CD4-positive, alpha-beta T cell treated with Interleukin-6 at 100 ng/mL for 8 hours (primary cell): ENCODE data around the gene PLA2R1.
A peak's percentile ranks its signal among the peaks of the same experiment; 100 is the strongest.

ENCODE experiments used
- DNase-seq: peaks from one replicate; pipeline ENCODE4 v3.0.0-alpha.2; 2020; ENCODE audit warnings: mixed read lengths, low spot score

The PLA2R1 gene

DNA sequence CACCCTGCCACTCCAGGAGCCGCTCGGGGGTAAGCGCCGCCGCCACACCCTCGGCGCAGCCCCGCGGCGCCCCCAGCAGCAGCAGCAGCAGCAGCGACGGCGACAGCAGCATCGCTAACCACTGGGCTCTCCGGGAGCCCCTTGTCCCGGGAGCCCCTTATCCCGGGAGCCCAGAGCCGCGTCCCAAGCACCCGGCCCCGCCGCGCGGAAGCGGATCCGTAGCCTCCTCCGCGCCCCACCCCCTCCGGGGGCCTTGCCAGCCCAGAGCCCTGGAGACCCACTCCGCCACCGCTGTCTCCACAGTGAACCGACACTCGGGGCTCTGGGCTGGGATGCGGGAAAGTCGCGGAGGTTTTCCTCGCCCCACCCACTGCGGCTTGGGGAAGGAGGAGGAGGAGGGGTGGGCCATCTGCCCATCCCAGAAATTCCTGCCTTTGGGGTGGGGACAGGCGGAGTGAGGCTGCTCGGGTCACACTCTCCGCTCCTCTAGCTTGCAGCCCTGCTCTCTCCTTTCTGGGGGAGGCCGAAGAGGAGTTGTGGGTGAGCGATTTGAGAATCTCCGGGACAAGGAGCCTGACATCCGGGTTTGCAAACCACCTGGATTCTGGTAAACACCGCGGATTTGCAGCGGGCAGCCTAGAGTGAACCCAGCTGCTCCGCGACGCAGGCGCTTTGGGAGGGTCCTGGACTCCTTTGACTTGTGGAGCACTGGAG is at the start of gene PLA2R1:
PLA2R1 (minus strand) TSS at position 324 of the 714 bp plus-strand sequence; CDS start at position 112, 212 bp downstream.
- no peak for DNase-seq

DNA sequence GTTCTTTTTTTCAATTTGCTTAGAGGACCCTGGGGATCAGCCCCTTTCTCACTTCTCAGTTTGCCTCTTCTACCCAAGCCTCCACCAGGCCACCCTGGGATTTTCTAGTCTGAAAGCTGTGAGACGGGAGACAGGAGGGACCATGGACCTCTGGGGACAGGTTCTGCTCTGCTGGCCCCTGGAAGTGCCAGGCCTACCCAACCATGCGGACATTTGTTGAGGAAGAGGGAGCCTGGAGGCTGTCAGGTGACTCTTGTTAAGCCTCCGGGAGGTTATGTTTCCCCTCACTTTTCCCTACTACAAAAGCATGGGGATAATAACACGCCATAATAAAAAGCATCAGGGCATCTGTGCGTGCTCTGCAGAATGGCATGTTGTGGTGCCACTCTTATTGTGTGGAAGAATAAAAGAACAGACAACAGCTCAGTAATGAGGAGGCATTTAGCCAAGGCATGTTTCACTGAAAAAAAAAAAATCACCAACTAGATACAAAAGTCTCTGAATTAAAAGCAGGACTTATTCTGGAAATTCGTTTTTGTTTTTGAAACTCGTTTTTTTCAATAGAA is 48.3 kb upstream of the PLA2R1 start:
- DNase-seq: no peak

DNA sequence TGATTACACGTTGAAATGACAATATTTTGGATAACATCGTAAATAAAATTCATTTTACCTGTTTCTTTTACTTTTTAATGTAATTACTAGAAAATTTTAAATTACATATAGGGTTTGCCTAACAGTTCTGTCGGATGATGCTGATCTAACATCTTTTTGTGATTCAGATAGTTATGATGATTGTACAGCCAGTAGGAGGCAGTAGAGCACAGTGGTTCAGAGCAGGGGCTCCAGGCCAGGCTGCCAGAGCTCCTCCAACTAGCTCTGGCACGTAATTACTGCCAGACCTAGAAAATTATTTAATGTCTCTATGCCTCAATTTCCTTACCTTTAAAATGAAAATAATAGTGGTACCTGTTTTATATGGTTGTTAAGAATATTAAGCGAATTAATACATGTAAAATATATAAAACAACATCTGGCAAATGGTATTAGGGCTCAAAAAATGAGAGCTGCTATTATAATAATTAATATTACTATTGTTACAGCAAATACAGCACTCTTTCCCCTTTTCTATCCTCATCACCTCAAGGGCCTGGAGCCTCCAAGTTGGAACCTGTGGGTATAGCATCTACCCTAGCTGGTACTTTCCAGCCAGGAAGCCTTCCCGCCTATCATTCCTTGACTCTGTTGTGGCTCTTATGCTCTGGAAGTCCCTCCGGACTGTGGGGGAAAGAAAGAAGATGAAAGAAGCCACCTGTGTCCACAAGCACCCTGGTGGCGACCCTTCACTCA is 47.7 kb upstream of the PLA2R1 start:
- peak; percentile 50 for DNase-seq

DNA sequence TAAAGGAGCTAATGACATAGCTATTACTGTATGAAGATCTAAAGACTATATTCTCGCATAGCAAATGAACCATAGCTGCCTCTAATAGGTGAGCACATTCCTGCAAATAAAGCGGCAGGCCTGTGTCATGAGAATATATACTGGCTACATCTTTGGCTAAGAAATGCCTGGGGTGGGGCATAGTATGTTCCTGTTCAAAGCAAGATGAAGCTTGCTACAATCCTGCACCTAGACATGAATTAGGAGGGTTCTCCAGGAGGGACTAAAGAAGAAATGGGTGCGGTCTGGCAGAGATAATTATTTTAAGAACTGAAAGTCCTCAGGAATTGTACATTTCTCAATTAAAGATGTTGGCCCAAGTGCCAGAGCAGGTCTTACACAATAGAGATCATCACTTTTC is 46.8 kb upstream of the PLA2R1 start:
- no peak for DNase-seq

- DNase-seq: no peak
Observed at GRCh38 chr2:160108646-160109045, 46.2 kb upstream of the PLA2R1 start.

GRCh38 chr2:160105366-160105765 is 43.0 kb upstream of the PLA2R1 start:
- no peak for DNase-seq

DNA sequence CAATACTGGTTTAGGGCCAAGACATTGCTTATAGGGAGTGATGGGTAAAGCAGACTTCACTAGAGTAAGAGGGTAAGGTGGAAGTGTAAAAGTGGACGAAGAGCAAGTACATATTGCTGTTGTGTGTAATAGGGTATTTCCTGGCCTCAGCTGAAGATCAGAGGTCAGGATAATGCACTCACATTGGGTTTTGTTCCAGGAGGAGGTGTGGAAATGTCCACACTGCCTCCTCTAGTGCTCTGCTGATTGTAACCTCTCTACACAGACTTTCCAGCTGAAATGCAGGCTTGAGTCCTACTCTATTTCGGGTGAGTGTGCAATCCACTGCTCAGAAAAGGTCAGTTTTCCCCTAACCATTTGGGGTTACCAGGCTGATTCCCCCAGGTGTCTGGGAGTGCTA is 41.7 kb upstream of the PLA2R1 start:
- no peak for DNase-seq

GRCh38 chr2:160097326-160097725 is 34.9 kb upstream of the PLA2R1 start:
- DNase-seq: no peak

DNA sequence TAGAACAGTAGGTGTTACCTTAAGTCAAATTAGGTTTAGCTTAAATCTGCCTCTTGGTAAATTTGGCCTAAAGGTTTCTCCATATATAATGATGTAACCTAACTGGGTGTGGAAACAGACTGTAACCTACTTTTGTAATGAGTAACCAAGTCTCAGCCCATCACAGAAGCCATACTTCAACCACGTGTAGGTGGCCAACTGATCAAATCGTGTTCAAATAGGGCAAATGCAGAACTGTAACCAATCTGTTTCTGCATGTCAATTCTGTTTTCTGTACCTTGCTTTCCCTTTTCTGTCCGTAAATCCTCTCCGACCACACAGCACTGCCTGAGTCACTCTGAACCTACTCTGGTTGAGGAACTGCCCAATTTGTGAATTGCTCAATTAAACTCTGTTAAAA is 34.0 kb upstream of the PLA2R1 start:
- DNase-seq: no peak

GRCh38 chr2:160092445-160092844 is 30.0 kb upstream of the PLA2R1 start:
- DNase-seq: no peak

DNA sequence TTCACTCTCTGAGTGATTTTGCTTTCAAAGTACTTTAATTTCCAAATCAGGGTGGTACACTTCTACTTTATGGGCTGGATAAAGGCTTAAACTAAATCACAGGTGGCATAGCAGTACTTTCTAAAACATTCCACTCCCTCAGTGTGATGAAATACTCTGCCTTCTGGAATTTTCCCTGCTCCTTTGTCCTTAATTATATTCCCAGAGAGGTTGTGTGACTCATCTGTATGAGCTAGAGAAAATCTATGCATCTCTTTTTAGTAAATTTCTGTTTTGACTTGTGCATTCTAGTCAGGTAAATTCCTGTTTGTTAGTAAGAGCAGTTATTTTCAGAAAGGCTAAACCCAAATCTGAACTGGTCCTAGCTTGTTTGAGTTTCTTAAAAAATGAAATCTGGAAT is 29.0 kb upstream of the PLA2R1 start:
- no peak for DNase-seq

DNA sequence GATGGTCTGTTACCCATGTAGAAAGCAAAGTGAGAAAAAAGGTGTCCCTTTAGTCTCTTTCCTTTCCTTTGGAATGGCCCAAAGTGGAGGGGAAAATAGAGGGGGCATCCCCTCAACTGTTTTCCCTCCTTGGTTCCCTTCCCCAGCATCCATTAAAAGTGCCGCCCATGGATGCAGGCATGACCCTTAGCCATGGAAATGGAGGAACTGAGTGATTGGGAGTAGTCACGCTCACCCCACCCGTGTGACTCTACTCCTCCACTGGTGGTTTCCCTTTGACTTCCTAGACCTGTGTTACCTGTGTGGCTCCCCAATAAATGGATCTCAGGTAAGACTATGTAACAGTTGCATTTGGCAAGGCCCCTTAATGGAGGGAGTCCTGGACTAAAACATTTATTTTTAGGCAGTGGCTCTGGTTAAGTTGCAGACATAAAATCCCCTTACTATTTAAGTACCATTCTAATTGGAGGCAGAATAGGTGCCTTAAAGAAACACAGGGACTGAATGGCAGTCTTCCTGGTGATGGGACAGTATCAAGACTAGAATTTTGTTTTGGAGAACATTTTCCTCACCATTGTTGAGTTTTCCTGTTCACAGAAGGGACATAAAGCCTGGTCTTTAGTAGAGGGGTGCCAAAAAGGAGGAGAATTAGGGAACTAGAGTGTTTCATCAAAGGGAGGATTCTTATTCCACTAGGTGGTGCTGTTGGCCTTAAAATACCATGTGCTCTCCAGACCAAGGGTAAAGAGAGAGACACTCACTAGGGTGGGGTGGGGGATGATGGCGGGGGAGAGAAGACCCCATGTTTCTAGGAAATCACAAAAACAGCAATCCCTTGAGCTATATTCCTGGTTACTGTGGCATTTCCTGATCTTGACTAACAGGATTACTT is 25.7 kb upstream of the PLA2R1 start:
- DNase-seq: no peak

- DNase-seq: no peak
Observed at GRCh38 chr2:160085662-160086061, 23.2 kb upstream of the PLA2R1 start.

DNA sequence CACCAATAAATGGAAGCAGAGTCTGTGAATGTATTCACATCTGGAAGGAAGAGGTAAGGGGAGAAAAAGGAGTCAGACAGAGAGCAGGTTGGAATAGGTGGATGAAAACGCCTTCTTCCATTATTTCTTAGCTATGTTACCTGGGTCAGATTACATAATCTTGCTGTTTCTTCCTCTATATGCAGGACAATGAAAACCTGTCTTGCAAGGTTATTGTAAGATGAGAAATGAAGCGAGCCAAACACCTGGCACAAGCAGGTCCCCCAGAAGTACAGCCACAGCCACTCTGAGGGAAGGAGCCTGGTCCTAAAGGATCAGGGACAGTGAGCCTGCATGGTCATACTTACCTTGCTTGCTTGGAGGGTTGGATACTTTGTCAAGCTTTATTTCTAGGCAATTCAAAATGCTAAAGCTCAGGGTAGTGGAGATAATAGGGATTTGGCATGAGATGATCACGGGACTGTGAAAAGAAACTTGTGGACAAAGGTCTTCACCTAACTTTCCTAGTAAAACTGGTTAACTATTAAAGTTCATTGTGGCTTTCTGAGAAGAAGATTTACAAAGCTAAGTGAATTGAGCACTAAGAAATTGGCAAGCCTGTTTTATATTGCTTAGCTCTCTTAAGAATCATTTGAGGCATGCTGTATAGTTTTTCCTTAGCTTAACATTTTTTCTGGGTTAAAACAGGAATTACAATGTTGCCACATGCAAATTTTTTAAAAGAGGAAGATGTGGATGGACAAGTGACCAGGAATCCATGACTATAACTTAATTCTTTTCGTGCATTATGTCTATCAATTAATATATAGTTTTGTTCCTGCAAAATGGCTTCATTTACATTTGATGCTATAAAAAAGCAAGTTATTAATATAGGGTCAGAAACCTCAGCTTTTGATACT is 15.7 kb upstream of the PLA2R1 start:
- no peak for DNase-seq

DNA sequence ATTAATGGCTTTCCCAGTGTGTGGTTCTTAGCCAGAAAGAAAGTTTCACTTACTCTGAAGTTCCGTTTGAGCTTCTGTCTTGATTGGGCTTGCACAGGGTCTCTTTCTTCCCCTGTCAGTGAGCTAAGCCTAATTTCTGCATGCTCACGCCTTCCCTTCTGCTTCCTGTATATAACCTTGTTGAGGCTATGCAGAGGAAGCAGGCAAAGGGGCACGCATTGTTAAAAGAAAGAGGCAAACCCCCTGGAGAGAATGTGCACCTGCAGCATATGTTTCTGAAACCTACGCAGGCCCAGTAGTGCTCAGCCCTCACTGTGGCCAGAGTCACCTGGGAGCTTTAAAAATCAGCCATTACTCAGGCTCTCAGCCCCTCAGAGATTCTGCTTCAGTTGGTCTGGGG is 14.5 kb upstream of the PLA2R1 start:
- DNase-seq: no peak

- no peak for DNase-seq
Observed at GRCh38 chr2:160076241-160076640, 13.8 kb upstream of the PLA2R1 start.

DNA sequence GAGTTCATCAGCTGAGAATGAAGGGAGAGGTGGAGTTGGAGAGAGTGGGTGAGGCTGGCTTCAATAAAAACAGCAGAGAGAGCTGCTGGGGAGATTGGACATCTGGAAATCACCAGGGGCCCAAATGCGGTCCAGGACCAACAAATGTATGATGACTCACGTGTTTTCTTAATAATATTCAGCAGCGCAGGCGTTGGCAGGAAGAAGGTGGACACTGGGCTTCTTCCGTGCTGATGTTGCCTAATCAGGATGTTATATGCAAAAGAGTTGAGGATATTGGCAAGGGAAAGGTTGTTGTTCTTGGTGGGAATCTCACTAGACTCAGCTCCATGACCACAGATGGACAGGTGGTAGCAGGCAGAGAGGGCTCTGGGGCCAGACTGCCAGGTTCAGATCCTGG is 12.8 kb upstream of the PLA2R1 start:
- DNase-seq: no peak

DNA sequence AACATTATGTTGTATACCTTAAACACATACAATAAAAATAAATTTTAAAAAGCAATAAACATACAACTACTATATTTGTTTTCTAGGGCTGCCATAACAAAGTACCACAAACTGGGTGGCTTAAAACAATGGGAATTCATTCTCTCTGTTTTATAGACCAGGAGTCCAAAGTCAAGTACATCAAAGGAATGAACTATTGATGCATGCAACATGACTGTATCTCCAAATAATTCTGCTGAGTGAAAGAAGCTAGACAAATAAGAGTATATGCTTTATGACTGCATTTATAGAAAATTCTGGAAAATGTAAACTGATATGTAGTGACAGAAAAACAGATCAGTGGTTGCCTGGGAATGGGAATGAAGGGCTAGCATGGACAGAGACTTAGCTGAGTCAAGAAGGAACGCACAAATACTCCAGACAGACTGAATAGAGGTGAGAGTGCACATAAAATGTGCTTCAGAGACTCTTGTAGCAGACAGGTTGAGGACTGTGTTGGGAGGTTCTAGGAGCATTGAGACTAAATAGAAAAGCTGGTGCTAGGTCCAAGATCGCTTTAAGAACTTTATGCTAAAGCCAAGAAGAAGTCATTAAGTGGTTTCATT is 11.0 kb upstream of the PLA2R1 start:
- DNase-seq: no peak

DNA sequence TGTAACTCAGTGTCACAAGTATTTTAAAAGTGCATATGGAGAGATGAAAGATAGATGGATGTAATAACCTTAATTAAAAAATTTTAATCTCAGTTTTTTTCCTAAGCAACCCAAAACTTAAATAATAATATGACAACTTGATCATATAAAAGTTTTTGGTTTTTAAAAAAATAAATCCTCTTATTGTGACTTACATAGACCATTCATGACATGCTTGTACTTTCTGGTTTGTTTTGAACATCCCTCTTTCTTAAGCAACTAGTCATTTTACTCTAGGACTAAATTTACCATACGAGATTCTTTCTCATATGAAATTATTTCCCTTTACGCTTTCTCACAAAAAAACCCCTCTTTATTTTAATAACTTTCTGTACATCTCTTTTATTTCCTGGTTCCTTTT is 6.5 kb upstream of the PLA2R1 start:
- DNase-seq: no peak

DNA sequence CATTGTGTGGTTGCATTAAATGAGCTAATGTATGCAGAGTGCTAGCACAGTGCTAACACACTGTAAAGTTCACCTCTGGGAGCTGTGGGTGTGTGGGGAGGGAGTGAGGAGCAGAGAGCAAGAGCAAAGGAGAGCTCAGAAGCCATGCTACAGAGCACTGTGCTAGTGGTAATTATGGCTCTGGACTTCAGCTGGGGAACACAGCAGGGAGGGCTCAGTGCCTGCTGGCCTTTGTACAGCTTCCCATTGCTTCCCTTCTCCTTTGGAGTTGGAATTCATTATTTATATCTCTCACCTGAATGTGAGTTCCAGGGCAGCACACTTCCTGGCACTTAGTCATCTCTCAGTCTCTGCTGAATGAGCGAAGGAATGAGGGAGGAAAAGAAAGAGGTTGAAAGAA is 2.5 kb upstream of the PLA2R1 start:
- DNase-seq: no peak
